HG03571 (cell line): ENCODE results near the gene ZBED6.
"Not testable (repeated sequence)": the region's sequence is repeated elsewhere in the genome, so short reads cannot be mapped to it uniquely, and the experiment has no call there.

Source experiments
- ATAC-seq: cut with Tn5 transposase; IDR thresholded peaks from one replicate; pipeline ENCODE4 v1.9.1; 2021; ENCODE audit not compliant: unreplicated experiment

Gene ZBED6

GRCh38 chr1:203778146-203778545, 17.3 kb upstream of the ZBED6 start:
- no peak for ATAC-seq

DNA sequence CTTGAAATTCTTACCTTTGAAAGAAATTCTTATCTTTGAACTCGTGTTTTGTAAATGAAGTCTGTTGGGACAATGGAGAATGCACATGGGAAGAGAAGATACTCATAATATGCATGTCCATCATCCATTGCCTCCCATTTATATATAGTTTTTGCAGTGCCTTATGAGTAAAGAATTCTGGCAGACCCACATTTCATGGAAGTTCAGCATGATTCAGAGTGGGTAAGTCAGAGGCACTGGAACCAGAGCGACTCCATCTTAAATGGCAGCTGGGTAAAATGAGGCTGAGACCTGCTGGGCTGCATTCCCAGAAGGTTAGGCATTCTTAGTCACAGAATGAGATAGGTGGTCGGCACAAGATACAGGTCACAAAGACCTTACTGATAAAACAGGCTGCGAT, 16.6 kb upstream of the ZBED6 start:
- no peak for ATAC-seq

- no peak for ATAC-seq
These were observed 13.5 kb upstream of the ZBED6 start for GRCh38 chr1:203781962-203782361.

DNA sequence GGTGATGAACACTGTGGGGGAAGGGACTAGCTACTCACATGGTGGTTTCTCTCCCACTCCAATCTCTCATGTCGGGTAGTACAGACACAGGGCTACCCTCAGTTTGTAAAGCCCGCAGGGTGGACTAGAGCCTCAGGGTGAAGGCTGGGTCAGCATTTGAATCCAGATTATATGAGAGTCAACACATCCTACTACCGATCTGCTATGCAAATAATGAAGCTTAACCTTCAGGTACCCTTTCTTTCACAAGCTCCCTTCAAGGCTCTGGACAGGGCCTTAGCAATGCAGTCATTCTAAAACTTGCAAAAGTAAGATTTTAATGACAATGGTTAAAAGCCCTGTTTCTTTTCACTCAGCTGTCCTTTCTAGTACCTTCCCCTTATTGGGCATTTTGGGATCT, 5.5 kb upstream of the ZBED6 start:
- no peak for ATAC-seq

DNA sequence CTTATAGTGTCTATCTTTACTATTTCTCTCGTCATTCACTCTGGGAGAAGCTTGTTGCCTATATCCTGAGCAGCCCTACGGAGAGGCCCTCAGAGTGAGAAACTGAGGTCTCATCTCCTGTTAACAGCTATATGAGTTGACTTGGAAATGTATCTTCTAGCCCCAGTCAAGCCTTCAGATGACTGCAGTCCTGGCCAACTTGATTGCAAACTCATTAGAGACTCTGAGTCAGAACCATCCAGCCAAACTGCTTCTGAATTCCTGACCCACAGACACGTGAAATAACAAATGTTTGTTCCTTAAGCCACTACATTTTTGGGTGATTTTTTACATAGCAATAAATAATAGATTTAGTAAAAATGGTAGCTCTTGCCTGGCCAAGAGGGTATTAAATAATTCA, 3.9 kb upstream of the ZBED6 start:
- ATAC-seq = no peak

GRCh38 chr1:203792486-203792885, 2.9 kb upstream of the ZBED6 start:
- no peak for ATAC-seq

DNA sequence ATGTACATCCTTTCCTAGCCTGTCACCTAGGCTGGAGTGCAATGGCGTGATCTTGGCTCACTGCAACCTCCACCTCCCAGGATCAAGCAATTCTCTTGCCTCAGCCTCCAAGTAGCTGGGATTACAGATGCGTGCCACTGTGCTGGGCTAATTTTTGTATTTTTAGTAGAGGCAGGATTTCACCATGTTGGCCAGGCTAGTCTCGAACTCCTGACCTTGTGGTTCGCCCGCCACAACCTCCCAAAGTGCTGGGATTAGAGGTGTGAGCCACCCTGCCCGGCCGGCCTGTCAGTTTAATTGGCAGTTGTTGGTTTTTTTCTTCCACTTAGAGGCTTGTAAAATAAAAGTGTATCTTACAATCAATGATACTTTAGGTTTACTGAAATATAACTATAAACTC, 1.9 kb upstream of the ZBED6 start:
- not testable (repeated sequence) for ATAC-seq

- no peak for ATAC-seq
These were observed 521 bp upstream of the ZBED6 start for GRCh38 chr1:203794764-203795440.

DNA sequence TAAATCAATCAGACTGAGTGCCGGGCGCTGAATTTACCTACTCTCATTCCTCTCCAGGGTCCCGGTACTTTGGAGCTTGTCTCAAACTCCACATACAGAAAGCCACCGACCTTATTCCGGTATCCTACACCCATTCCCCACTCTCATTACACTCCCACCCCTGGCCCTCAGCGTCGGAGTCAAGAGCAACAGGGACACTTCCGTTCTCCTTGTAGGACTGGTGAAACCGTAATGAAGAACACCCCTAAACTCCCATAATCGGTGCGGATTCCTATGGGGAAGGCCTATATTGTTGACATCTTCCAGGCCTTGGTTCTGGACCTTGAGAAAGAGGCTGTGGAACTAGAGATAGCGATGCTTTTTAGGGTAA, 798 bp downstream of the ZBED6 start:
- no peak for ATAC-seq

DNA sequence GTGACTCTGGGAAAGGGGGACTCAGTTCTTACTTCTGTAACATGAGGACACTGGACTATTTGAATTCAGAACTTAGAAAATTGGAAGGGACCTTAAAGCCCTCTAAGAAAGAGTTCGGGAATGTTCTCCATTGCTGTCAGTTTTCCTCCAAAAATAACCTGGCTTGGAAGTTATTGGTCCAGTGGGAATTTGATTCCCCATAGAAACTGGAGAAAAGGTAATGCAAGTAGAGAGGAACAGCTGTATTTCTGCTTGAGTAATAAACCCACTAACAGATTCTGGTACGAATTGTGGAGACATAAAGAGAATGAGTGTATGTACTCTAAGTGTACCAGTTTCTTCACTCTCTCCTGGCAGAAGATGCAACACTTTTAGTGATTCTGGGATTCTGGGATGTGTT, 1.8 kb downstream of the ZBED6 start:
- ATAC-seq = no peak

GRCh38 chr1:203797948-203798655, 2.7 kb downstream of the ZBED6 start:
- ATAC-seq = no peak

DNA sequence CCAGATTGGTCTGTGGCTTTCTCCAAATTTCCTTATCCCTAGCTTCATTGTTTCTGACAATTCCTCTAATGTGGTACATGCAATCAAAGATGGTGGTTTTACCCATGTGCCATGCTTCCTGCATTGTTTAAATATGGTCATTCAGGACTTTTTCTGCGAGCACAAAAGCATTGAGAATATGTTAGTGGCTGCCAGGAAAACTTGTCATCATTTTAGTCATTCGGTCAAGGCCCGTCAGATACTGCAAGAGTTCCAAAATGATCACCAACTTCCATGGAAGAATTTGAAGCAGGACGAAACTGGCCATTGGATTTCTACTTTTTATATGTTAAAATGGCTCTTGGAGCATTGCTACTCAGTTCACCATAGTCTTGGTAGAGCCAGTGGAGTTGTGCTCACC, 3.7 kb downstream of the ZBED6 start:
- no peak for ATAC-seq

GRCh38 chr1:203799971-203800370, 4.5 kb downstream of the ZBED6 start:
- ATAC-seq = no peak

DNA sequence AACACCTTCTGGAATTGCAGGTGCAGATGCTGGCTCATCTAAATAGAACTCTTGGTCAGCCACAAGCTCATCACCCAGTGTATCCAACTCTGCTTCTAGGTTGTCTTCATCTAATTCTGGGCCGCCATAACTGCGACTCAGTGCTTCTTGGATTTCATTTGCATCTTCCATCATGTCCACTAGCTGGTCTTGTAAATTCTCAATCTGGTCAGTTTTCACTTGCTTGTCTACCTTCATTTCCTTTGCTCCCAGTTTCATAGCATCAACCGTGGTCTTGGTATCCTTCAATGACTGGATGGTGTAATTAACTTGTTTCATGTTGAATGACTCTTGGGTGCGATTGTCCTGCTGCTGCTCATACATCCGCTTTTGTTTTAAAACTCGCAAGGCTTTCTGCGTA, 10.3 kb downstream of the ZBED6 start:
- no peak for ATAC-seq

DNA sequence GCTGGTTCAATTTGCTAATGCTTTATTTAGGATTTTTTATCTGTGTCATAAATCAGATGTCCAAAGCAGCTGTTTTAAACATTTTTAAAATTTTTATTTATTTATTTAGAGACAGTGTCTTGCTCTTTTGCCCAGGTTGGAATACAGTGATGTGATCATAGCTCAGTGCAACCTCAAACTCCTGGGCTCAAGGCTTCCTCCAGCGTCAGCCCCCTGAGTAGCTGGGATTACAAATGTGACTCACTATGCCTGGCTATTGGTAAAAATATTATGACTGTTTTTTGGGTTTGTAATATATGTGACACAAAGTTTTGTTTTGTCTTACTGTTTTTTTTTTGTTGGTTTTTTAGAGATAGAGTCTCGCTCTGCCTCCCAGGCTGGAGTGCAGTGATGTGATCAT, 11.8 kb downstream of the ZBED6 start:
- no peak for ATAC-seq

DNA sequence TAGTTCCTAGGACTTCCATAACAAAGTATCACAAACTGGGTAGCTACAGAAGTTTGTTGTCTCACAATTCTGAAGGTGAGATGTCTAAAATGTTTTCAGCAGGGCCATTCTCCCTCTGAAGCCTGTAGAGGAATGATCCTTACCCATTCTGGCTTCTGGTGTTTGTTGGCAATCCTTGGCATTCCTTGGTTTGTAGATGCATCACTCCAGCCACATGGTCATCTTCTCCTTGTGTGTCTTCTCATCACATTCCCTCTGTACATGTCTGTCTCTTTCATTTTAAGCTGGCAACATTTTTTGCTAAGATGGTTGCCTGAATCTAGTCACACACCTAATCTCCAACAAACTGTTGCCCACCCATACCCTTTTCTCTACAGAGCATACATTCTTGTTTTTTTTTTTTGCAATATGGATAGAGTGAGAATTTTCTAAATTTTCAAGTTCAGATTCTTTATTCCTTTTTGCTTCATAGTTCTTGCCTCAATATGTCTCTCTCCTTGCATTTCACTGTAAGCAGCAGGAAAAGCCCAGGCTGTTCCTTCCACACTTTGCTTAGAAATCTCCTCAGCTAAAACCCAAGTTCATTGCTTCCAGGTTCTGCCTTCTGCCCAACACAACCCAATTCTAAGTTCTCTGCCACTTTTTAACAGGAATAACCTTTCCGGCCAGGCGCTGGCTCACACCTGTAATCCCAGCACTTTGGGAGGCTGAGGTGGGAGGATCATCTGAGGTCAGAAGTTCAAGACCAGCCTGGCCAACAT, 18.3 kb downstream of the ZBED6 start:
- ATAC-seq = no peak

- ATAC-seq = no peak
These were observed 23.0 kb downstream of the ZBED6 start for GRCh38 chr1:203818399-203818798.

DNA sequence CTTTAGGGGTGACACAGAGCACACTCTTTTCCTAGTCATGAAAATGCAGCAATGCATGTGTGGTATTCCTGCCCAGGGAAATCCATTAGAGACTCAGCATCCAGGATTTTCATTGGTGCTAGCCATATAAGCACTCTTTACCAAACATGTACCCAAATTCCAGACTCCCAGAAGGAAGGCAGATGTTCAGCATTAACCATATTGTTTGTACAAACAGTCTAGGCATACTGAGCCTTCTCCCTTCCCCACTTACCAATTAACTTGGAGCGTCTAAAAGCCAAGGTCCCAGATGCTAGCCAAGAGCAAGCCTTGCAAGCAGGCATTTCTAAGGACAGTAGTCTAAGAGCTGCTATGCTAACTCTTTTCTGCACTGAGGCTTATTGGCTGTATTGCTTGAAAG, 27.9 kb downstream of the ZBED6 start:
- ATAC-seq = no peak

- ATAC-seq = no peak
These were observed 30.8 kb downstream of the ZBED6 start for GRCh38 chr1:203826175-203826574.

- no peak for ATAC-seq
These were observed 32.6 kb downstream of the ZBED6 start for GRCh38 chr1:203828002-203828401.

GRCh38 chr1:203828503-203828902, 33.1 kb downstream of the ZBED6 start:
- no peak for ATAC-seq

DNA sequence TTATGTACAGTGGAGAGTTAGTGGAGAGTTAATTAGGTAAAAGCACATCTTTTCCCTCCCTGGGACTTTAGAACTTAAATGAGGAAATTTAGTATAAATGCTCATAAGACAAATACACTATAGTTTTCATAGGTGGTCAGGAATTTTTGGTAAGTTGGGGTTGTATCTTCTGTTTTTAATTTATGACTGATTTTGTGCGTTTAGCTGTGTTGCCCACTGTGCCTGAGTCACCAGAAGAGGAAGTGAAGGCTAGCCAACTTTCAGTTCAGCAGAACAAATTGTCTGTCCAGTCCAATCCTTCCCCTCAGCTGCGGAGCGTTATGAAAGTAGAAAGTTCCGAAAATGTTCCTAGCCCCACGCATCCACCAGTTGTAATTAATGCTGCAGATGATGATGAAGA, 33.8 kb downstream of the ZBED6 start:
- not testable (repeated sequence) for ATAC-seq
